ENCODE data around the gene PLXND1. TPM values are rescaled to one million over a fixed set of nuclear protein-coding genes. Genes with fewer than 3 reads are reported as not detected.

Gene PLXND1
- total RNA-seq, 2 experiments from 2014 or later, result 4.7 to 6.0 TPM

DNA sequence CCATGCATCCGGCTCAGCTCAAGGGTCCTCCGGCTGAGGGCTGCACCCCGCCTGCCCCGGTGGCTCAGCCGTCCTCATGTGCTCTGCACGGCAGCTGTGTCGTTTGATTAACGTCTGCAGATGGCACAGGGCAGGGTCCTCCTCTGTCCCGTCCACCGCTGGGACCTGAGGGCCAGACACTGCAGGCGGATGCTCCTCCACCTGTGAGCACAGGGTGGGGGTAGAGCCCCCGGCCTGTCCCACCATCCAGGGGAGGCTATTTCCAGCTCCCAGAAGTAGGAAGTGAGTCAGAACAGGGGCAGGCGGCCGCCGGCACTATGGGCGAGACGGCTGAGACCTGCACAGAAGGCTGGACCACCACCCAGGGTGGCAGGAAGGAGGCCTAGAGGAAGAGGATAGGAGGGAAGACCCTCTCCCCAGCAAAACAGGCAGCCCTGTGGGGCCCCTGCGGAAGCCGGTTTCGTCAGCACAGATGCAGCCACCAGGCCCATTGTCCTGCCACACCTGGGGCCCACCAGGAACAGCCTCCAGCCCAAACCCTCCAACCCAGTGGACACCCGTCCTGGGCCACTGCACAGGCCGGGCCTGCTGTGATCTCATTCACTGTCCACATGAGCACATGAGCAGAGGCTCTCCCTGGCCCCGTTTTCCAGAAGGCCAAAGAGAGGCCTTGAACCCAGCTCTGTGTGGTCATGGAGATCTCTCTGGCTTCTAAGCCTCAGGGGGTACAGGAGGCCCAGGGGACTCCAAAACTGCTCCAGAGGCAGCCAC lies 12.6 kb upstream of the PLXND1 start:
- no peak overlapping the region for H3K4me2 ChIP-seq (ENCODE audit: low read length)
- H3K9me2 ChIP-seq (ENCODE audit: insufficient read depth, low read length), result no peaks in the 10 kb centered on the region
- peaks cover 11% of the 10 kb centered on the region for H3K4me1 ChIP-seq (ENCODE audit: insufficient read depth, low read length, poor library complexity, severe bottlenecking)
- POLR2A ChIA-PET, result no interaction called here
- H2AFZ ChIP-seq (ENCODE audit: low read length), result no peak overlapping the region
- no peak for DNase-seq (ENCODE audit: low spot score)
- TF ChIP-seq, protein P1, sequence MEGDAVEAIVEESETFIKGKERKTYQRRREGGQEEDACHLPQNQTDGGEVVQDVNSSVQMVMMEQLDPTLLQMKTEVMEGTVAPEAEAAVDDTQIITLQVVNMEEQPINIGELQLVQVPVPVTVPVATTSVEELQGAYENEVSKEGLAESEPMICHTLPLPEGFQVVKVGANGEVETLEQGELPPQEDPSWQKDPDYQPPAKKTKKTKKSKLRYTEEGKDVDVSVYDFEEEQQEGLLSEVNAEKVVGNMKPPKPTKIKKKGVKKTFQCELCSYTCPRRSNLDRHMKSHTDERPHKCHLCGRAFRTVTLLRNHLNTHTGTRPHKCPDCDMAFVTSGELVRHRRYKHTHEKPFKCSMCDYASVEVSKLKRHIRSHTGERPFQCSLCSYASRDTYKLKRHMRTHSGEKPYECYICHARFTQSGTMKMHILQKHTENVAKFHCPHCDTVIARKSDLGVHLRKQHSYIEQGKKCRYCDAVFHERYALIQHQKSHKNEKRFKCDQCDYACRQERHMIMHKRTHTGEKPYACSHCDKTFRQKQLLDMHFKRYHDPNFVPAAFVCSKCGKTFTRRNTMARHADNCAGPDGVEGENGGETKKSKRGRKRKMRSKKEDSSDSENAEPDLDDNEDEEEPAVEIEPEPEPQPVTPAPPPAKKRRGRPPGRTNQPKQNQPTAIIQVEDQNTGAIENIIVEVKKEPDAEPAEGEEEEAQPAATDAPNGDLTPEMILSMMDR (conservative IDR thresholded peaks at IDR 0.05; ENCODE audit: low read length), result no peak
- TF ChIP-seq EZH2phosphoT487 (IDR thresholded peaks at IDR 0.05; ENCODE audit: borderline replicate concordance, low read depth, low read length), result no peak
- CTCF ChIA-PET (ENCODE audit: unreplicated experiment), result no interaction called here
- BruUV-seq (replicated peaks), result no TSS peak
- H3K79me2 ChIP-seq (ENCODE audit: insufficient read depth, low read depth, low read length), result no peaks in the 10 kb centered on the region
- no peaks in the 10 kb centered on the region for H4K20me1 ChIP-seq (ENCODE audit: insufficient read depth, low read length)
- no peaks in the 10 kb centered on the region for H3K36me3 ChIP-seq (ENCODE audit: insufficient read depth, low read length)
- intact Hi-C loops (cut with micrococcal nuclease; ENCODE audit: unreplicated experiment), result no loop called here
- no peak overlapping the region for H3K27ac ChIP-seq (ENCODE audit: low read depth, low read length, poor library complexity, severe bottlenecking)
- H3K9me3 ChIP-seq (ENCODE audit: low read length), result no peaks in the 10 kb centered on the region
- H3K4me3 ChIP-seq (ENCODE audit: low read depth, low read length, poor library complexity, severe bottlenecking), result no peak overlapping the region

DNA sequence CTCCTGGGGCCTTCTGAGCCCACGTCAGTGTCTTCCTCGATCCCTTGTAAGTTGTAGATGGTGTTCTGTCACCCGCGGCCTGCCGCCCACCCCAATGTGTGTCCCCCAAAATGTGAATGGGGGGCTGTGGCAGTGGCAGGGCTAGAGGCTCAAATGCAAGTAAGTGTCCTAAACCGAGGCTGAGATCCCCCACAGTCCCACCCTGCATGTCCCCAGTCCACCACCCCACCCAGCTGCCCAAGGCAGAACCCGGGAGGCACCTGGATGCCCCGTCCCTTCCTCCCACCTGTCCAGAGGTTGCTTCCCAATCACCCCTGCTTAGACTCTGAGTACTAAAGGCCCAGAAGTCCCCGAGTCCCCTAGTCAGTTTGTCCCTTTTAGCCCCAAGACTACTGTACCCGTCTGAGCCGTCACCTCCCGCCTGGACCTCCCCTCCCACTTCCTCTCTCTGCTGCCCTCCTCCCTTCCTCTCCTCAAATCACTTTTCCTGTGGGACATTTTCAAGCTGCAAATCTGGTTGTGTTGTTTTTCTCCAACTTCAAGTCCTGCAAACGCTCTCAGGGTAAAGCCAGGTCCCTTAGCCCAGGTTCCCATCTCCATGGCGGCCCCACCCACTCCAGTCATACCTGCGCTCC lies 11.8 kb upstream of the PLXND1 start:
- Histone ChIP-seq H3K36me3 (ENCODE audit: insufficient read depth, low read length) (no peaks in the 10 kb centered on the region), H3K4me2 (ENCODE audit: low read length) (no peak overlapping the region), H3K9me2 (ENCODE audit: insufficient read depth, low read length) (no peaks in the 10 kb centered on the region), H3K4me3 (ENCODE audit: low read depth, low read length, poor library complexity, severe bottlenecking) (no peak overlapping the region), H3K27ac (ENCODE audit: low read depth, low read length, poor library complexity, severe bottlenecking) (no peak overlapping the region), H3K4me1 (ENCODE audit: insufficient read depth, low read length, poor library complexity, severe bottlenecking) (peaks cover 11% of the 10 kb centered on the region), H4K20me1 (ENCODE audit: insufficient read depth, low read length) (no peaks in the 10 kb centered on the region), H2AFZ (ENCODE audit: low read length) (no peak overlapping the region), H3K79me2 (ENCODE audit: insufficient read depth, low read depth, low read length) (no peaks in the 10 kb centered on the region), H3K9me3 (ENCODE audit: low read length) (no peaks in the 10 kb centered on the region)
- no TSS peak for BruUV-seq (replicated peaks)
- intact Hi-C loops (cut with micrococcal nuclease; ENCODE audit: unreplicated experiment), result no loop called here
- no peak for DNase-seq (ENCODE audit: low spot score)
- ChIA-PET CTCF (ENCODE audit: unreplicated experiment) (no interaction called here), POLR2A (no interaction called here)
- TF ChIP-seq EZH2phosphoT487 (IDR thresholded peaks at IDR 0.05; ENCODE audit: borderline replicate concordance, low read depth, low read length), result no peak
- TF ChIP-seq, protein P1 (conservative IDR thresholded peaks at IDR 0.05; ENCODE audit: low read length), result no peak
